Globus pallidus (tissue), 1 donor: ENCODE results near the gene WDR93.

Source experiments
- DNase-seq: peaks from one replicate; pipeline ENCODE4 v3.0.0-alpha.2; 2015; ENCODE audit warnings: low spot score

WDR93 gene

DNA sequence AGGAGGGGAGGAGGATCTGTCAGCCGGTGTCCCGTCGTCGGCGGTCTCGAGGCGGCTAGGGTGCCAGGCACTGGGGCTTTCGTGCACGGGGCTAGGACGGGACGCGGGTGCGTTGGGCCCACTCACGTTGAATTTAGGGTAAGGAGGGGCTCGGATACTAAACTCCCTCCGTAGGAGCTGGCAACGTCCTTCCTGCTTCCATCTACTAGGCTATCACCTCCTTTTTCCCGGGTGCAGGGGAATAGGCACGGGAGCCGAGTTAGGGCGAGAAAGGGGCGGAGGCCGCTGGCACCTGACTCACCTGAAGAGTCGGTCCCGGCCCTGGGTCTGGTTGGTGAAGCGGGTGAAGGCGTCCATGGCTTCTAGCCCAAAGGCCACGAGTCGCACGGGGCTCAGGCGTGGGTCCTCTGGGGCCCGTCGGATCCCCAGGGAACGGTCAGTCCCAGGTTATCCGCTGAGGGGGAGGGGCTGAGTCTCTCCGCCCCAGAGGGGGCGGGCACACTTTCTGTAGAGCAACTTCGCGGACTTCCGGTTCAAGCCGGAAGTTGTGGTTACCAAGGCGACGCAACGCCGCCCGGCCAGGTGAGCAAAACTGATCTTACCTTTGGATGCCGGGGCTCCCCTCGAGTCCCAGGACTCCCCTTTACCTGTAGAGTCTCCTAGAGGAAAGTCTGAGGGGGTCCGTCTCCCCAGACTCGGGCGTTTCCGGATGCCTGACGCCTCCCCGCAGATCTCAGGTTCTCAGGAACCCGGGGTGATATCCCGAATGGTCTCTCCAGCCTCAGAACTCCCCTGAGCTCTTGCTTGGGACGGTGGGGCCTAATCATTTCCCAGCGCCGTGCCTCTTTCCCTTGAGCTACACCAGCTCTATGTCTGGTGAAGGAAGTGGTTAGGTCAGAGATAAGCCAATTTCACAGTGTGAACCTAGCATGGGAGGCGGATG lies at the start of gene WDR93, which contains the start of gene PEX11A:
TSS of gene WDR93 (plus strand) at position 536 of the 943 bp plus-strand sequence. CDS start 10,936 bp downstream, outside the sequence.
TSS of gene PEX11A (minus strand) at position 479 of the 943 bp plus-strand sequence. CDS start at position 357, 122 bp downstream.
- DNase-seq, result peak; percentile 57

DNA sequence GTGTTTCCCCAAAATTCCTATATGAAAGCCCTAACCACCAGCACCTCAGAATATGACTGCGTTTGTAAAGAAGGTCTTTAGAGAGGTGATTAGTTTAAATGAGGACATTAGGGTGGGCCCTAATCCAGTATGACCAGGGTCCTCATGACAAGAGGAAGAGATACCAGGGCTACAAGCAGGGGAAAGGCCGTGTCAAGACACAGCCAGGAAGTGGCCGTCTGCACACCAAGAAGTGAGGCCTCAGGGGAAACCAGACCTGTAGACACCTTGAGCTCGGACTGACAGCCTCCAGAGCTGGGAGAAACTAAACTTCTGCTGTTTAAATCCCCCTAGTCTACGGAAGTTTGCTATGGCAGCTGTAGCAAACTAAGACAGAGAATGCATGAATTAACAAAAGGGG lies 49.6 kb upstream of the WDR93 start:
- DNase-seq, result no peak

GRCh38 chr15:89642106-89642505 lies 48.5 kb upstream of the WDR93 start:
- DNase-seq, result no peak

DNA sequence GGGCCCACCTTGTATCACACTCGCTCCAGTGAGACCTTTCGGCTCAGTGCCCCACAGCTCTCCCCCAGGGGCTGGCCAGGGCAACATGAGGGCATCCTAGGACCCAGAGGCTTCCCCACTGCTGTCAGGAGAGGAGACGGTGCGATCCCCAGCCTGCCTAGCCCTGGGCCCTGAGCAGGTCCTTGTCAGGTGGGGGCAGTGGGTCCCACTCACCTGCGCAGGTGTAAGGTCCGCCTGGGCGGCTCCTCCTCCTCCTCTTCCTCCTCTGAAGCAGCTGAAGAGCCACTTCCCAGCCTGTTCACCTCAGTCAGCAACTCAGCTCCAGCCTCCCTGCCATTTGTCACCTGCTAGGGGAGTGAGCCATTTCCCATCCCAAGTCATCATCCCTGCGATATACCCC lies 44.9 kb upstream of the WDR93 start:
- no peak for DNase-seq

GRCh38 chr15:89646416-89647141 lies 44.0 kb upstream of the WDR93 start:
- no peak for DNase-seq

- peak; percentile 21 for DNase-seq
Measured at GRCh38 chr15:89647191-89647851, 43.3 kb upstream of the WDR93 start.

DNA sequence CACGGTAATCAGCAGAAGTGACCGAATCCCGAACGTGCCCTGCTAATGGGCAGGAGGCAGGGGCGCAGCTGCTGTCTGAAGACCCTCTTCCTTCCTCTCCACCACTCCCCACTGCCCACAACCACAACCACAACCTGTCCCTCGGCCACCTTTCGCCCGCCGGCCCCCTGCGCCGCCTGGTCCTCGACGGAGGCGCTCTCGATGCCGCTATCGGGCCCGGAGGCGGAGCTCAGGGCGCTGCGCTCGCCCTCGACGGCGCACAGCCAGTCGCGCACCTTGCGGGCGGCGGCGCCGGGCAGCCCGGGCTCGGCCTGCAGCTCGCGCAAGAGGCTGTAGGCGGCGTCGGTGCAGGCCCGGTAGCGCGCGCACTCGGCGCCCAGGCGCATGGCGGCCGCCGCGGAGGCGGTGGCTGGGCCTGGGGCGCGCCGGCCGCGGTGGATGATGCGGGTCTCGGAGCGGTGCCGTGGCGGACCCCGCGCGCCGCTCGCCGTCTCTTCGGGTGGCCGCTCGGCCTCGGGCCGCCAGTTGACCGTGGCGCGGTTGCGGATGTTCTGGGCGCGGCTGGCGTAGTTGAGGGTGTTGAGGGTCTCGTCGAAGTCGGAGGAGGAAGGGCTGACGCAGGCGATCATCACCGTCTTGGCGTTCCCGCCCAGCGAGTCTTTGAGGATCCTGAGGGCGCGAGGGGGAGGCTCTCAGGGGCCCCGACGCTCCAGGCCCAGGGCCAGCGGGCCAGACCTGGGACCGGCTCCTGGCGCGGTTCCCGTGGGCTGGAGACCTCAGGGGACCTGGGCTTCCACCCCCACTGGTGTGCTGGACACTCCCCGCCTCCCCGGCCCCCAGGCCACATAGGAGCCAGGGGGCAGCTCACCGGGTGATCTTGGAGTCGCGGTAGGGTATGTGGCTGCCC lies 42.3 kb upstream of the WDR93 start:
- no peak for DNase-seq

DNA sequence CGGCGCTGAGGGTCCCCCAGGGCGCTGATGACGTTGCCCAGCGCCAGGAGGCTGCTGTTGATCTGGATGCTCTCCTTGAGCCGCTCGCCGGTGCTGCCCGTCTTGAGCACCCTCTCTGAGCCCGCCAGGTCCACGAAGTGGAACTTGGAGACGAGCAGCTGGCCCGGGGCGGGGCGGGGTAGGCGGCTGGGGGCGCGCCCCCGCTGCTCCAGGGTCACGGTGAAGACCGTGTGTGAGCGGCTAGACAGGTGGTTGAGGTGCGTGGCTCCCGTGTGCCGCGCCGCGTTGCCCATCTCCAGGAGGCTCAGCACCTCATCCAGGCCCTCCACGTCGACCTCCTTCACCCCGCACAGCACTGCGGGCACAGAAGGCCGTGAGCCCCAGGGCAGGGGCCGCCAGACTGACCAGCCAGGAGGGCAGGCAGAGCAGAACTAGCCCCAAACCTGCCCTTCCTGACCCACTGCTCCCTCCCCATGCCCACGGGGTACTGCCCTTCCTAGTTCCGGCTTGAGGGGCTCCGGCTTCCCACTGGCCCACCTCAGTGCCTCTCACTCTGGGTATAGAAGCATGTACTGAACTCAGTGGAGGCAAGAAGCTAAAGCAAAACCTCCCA lies 41.5 kb upstream of the WDR93 start:
- DNase-seq, result no peak

- DNase-seq, result no peak
Measured at GRCh38 chr15:89649716-89650115, 40.9 kb upstream of the WDR93 start.

DNA sequence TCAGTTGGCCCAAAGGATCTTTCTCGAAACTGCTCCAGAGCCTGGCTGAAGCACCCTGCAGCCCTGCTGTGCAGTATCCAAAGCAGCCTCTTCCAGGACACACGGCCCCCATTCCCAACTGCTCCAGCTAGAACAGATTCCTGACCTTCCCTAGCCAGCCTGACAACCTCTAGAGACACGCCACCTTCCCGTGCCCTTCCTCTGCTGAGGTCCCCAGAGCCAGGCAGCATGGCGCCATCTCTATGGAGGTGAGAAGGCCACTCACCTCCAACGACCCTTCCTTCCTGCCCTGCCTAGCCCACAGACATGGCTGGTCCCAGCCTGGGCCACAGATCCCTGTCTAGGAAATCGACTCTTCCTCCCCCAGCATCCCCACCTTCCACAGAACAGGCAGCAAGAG lies 38.5 kb upstream of the WDR93 start:
- no peak for DNase-seq

DNA sequence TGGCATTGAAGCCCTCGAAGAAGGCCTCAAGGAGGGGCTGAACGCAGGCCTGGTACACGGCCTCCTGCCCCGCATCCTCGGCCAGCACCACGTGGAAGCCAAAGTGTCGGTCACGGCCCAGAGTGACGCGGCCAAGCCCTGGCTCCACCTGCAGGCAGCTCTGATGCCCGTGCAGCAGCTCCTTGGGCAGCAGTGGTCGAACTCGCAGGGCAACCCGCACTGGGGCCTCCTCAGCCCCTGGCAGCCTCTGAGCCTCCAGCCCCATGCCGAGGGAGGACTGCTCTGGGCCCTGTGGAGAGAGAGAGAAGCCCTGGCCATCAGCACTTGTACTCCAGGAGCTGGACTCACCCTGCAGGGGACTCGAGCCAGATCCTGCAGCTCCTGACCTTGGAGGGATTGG lies 37.9 kb upstream of the WDR93 start:
- DNase-seq, result no peak

DNA sequence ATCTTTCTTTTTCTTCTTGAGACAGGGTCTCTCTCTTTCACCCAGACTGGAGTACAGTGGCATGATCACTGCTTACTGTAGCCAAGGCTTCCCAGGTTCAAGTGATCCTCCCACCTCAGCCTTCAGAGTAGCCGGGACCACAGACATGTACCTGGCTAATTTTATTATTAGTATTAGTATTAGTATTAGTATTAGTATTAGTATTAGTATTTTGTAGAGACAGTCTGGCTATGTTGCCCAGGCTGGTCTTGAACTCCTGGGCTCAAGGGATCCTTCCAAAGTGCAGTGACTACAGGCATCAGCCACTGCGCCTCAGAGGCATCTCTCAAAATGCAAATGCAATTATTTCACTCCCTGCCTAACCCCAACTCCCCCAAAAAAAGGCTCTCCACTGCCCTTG lies 37.0 kb upstream of the WDR93 start:
- DNase-seq, result no peak

DNA sequence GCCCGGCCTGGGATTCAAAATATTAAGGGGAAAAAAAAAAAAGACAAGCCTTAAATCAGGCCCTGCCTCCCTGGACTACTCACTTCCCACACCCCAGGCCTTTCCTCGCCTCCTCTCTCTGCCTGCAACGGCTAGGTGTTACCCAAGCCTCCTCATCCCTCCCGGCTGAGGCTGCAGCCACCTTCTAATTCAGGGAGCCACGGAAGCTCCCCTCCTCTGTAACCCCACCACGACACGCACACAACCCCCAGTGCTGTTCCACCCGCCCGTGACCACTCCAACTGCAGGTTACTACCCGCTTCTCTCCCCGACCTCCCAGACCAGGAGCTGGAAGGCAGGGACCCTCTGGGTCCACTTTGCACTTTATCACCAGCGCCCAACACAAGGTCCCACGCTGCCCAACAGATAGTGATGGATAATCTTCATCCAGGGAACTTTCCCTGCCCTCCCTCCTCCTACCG lies 36.3 kb upstream of the WDR93 start:
- no peak for DNase-seq

- DNase-seq, result no peak
Measured at GRCh38 chr15:89654847-89655805, 35.5 kb upstream of the WDR93 start, which contains the start of gene KIF7. KIF7 (minus strand) TSS chr15:89655467; CDS start chr15:89652930, 2,537 bp downstream.

- no peak for DNase-seq
Measured at GRCh38 chr15:89656116-89656815, 34.3 kb upstream of the WDR93 start.

DNA sequence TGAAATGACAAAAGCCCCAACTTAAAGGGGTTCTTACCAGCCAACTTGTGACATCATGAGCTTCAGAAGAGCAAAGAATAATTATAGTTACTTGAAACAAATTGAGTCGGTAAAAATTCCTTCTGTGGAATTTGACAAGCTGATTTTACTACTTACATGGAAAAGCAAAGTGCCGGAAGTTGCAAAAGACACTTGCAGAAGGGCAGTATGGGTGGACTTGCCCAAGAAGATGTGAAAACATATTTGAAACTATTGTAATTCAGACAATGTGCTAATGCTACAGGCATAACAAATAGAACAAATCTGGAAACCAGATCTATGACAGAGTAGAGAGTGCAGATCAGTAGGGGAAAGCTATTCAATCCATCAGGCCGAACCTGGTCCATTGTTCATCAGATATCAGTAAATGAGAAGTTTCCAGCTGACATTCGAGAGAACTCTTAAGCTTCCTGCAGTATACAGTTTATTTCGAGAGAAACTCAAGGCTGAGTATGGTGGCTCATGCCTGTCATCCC lies 32.9 kb upstream of the WDR93 start:
- DNase-seq, result no peak

DNA sequence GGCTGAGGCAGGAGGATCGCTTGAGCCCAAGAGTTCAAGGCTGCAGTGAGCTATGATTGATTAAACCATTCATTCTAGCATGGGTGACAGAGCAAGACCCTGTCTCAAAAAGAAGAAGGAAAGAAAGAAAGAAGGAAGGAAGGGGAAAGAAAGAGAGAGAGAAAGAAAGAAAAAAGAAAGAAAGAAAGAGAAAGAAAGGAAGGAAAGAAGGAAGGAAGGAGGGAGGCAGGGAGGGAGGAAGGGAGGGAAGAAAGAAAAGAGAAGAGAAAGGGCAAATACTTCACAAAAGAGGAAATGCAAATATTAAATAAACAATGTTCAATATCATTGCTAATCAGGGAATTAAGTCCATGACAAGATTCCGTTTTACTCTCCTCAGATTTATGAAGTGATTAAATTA lies 31.3 kb upstream of the WDR93 start:
- DNase-seq, result no peak

DNA sequence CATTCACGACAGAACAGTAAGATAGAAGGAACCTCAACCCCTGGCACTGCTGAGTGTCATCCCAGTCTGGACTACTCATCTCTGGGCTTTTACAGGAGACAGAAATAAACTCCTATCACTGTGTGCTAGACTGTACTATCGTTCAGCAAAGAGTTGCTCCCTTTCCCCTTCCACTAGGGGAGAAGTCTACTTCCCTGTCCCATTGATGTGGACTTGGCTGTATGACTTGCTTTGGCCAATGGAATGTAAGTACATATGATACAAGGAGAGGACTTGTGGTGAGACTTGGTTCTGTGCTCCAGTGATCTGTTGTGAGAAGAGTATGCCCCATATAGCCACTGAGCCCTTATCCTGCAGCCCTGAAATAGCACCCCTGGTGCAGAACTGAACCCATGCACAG lies 30.1 kb upstream of the WDR93 start:
- no peak for DNase-seq
